ENCODE measurements around the gene RCOR1.

DNA sequence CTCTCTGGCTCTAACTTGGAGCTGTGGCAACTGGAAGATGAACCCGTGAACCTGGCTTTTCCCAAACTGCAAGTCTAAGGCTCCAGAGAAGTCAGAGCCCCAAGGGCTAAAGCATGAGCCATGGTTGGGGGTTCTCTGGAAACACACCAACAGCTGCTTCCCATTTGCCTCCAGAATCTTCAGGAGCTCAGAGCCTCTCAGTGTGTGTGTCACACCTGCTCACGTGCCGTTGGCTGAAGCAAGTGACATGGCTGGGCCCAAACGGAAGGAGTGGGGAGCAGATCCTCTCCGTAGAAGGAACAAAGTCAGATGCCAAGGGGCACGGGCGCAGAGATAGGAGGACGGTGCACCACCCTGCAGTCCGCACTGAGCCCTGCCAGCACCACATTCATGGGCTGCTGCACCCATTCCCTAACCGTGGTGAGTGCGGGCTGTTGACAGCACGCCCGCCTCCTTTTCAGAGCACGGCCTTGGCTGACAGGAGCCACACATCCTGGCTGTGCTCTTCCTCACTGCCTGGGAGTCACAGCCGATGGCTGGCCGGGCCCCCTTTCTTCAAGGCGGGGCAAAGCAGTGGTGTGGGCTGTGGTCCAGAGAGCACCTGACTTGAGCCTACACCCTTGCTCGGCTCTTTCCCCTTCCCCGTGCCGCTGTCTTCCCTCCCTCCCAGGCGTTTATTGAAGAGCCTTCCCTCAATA, 168.2 kb downstream of the RCOR1 start:
- TF ChIP-seq, protein P1, sequence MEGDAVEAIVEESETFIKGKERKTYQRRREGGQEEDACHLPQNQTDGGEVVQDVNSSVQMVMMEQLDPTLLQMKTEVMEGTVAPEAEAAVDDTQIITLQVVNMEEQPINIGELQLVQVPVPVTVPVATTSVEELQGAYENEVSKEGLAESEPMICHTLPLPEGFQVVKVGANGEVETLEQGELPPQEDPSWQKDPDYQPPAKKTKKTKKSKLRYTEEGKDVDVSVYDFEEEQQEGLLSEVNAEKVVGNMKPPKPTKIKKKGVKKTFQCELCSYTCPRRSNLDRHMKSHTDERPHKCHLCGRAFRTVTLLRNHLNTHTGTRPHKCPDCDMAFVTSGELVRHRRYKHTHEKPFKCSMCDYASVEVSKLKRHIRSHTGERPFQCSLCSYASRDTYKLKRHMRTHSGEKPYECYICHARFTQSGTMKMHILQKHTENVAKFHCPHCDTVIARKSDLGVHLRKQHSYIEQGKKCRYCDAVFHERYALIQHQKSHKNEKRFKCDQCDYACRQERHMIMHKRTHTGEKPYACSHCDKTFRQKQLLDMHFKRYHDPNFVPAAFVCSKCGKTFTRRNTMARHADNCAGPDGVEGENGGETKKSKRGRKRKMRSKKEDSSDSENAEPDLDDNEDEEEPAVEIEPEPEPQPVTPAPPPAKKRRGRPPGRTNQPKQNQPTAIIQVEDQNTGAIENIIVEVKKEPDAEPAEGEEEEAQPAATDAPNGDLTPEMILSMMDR (optimal IDR thresholded peaks at IDR 0.05 in 1 of 3, IDR thresholded peaks at IDR 0.05 in 1 of 3, conservative IDR thresholded peaks at IDR 0.05 in 1 of 3; ENCODE audit: extremely low read depth in 1 of 3, insufficient read depth in 2 of 3, low read length in 3 of 3), result no peak
- TF ChIP-seq EZH2 (IDR thresholded peaks at IDR 0.05; ENCODE audit: low read length), result no peak

Data from keratinocyte (primary cell).